ENCODE data around the gene CD5L. TPM values are rescaled to one million over a fixed set of nuclear protein-coding genes. Genes with fewer than 3 reads are reported as not detected.

CD5L gene
- total RNA-seq, 1 experiment from 2014 or later = not detected

DNA sequence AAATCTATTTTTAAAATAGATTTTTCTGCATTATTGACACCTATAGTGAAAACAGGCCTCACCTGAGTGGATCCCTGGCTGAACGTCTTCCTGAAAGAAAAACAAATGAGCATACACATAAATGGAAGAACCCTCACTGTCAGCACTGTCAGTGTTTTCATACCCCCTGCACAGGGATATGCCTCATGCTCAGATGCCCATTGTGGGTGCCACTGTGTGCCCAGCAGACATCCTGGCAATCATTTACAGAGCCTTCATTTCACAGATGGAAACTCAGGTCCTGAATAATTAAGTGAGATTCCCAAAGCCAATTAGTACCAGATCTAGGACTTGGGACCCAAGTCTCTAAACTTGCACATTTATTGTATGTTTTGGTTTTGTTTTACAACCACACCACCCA is 41.6 kb downstream of the CD5L start:
- Histone ChIP-seq H3K9me3 (ENCODE audit: control insufficient read depth in 1 of 2, insufficient read depth in 1 of 2, low read depth in 1 of 2, low read length in 2 of 2) (no peaks in the 10 kb centered on the region), H3K4me1 (ENCODE audit: control insufficient read depth in 1 of 2, insufficient read depth in 2 of 2, low read length in 2 of 2) (no peaks in the 10 kb centered on the region), H2AFZ (ENCODE audit: low read depth, low read length, poor library complexity, severe bottlenecking) (no peak overlapping the region), H3K9me2 (ENCODE audit: insufficient read depth) (no peaks in the 10 kb centered on the region), H3K4me2 (ENCODE audit: low read length) (no peak overlapping the region), H3K79me2 (ENCODE audit: insufficient read depth, low read length) (no peaks in the 10 kb centered on the region), H3K27ac (ENCODE audit: low read depth, low read length) (no peak overlapping the region), H4K20me1 (ENCODE audit: insufficient read depth) (no peaks in the 10 kb centered on the region), H3K9ac (ENCODE audit: low read length) (no peak overlapping the region), H3K27me3 (ENCODE audit: insufficient read depth, low read length) (peaks cover 25% of the 10 kb centered on the region; the same call in 1 of the 2 replicates), H3K4me3 (replicated peaks in 1 of 2; ENCODE audit: low read depth in 1 of 2, low read length in 2 of 2) (no peak overlapping the region), H3K36me3 (ENCODE audit: control insufficient read depth in 1 of 2, insufficient read depth in 2 of 2, low read length in 2 of 2) (no peaks in the 10 kb centered on the region)
- RAD21 ChIA-PET (ENCODE audit: low non-redundant PET in 1 of 2, low total read pairs in 2 of 2, uncharacterized antibody in 2 of 2, unreplicated experiment in 2 of 2) = no interaction called here
- BruUV-seq (replicated peaks) = no TSS peak
- ATAC-seq (no peak), DNase-seq (ENCODE audit: low read depth, low spot score) (no peak)
- CTCF ChIA-PET = no interaction called here
- intact Hi-C loops (cut with micrococcal nuclease) = no loop called here
- TF ChIP-seq JUND (IDR thresholded peaks at IDR 0.05) = no peak
- no peak for TF ChIP-seq POLR2AphosphoS5 (IDR thresholded peaks at IDR 0.05; ENCODE audit: low read depth, low read length)
- no peak for TF ChIP-seq POLR2A (IDR thresholded peaks at IDR 0.05; ENCODE audit: borderline replicate concordance, extremely low read depth, insufficient read depth, insufficient read length)
- no peak for TF ChIP-seq SIN3A (IDR thresholded peaks at IDR 0.05; ENCODE audit: low read depth)
- TF ChIP-seq, protein P1, sequence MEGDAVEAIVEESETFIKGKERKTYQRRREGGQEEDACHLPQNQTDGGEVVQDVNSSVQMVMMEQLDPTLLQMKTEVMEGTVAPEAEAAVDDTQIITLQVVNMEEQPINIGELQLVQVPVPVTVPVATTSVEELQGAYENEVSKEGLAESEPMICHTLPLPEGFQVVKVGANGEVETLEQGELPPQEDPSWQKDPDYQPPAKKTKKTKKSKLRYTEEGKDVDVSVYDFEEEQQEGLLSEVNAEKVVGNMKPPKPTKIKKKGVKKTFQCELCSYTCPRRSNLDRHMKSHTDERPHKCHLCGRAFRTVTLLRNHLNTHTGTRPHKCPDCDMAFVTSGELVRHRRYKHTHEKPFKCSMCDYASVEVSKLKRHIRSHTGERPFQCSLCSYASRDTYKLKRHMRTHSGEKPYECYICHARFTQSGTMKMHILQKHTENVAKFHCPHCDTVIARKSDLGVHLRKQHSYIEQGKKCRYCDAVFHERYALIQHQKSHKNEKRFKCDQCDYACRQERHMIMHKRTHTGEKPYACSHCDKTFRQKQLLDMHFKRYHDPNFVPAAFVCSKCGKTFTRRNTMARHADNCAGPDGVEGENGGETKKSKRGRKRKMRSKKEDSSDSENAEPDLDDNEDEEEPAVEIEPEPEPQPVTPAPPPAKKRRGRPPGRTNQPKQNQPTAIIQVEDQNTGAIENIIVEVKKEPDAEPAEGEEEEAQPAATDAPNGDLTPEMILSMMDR (IDR thresholded peaks at IDR 0.05 in 2 of 3, conservative IDR thresholded peaks at IDR 0.05 in 1 of 3; ENCODE audit: borderline replicate concordance in 1 of 3, insufficient read depth in 1 of 3, low read depth in 2 of 3, low read length in 2 of 3) = no peak
- TF ChIP-seq CBX3 (IDR thresholded peaks at IDR 0.05; ENCODE audit: low read depth) = no peak
- TF ChIP-seq FOSL1 (IDR thresholded peaks at IDR 0.05; ENCODE audit: low read depth) = no peak
- TF ChIP-seq ELF1 (IDR thresholded peaks at IDR 0.05; ENCODE audit: borderline replicate concordance, low read depth) = no peak
- TF ChIP-seq, protein P2, sequence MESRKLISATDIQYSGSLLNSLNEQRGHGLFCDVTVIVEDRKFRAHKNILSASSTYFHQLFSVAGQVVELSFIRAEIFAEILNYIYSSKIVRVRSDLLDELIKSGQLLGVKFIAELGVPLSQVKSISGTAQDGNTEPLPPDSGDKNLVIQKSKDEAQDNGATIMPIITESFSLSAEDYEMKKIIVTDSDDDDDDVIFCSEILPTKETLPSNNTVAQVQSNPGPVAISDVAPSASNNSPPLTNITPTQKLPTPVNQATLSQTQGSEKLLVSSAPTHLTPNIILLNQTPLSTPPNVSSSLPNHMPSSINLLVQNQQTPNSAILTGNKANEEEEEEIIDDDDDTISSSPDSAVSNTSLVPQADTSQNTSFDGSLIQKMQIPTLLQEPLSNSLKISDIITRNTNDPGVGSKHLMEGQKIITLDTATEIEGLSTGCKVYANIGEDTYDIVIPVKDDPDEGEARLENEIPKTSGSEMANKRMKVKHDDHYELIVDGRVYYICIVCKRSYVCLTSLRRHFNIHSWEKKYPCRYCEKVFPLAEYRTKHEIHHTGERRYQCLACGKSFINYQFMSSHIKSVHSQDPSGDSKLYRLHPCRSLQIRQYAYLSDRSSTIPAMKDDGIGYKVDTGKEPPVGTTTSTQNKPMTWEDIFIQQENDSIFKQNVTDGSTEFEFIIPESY (IDR thresholded peaks at IDR 0.05; ENCODE audit: extremely low read depth, insufficient replicate concordance, low read length) = no peak
- no peak for TF ChIP-seq EZH2 (IDR thresholded peaks at IDR 0.05)
- TF ChIP-seq, protein P3, sequence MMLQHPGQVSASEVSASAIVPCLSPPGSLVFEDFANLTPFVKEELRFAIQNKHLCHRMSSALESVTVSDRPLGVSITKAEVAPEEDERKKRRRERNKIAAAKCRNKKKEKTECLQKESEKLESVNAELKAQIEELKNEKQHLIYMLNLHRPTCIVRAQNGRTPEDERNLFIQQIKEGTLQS (IDR thresholded peaks at IDR 0.05) = no peak
- no peak for TF ChIP-seq EGR1 (IDR thresholded peaks at IDR 0.05; ENCODE audit: low read depth)
- TF ChIP-seq ZNF274 (IDR thresholded peaks at IDR 0.05; ENCODE audit: low read depth, low read length) = no peak
- TF ChIP-seq, protein P4, sequence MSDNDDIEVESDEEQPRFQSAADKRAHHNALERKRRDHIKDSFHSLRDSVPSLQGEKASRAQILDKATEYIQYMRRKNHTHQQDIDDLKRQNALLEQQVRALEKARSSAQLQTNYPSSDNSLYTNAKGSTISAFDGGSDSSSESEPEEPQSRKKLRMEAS (IDR thresholded peaks at IDR 0.05) = no peak
- TF ChIP-seq, protein P5, sequence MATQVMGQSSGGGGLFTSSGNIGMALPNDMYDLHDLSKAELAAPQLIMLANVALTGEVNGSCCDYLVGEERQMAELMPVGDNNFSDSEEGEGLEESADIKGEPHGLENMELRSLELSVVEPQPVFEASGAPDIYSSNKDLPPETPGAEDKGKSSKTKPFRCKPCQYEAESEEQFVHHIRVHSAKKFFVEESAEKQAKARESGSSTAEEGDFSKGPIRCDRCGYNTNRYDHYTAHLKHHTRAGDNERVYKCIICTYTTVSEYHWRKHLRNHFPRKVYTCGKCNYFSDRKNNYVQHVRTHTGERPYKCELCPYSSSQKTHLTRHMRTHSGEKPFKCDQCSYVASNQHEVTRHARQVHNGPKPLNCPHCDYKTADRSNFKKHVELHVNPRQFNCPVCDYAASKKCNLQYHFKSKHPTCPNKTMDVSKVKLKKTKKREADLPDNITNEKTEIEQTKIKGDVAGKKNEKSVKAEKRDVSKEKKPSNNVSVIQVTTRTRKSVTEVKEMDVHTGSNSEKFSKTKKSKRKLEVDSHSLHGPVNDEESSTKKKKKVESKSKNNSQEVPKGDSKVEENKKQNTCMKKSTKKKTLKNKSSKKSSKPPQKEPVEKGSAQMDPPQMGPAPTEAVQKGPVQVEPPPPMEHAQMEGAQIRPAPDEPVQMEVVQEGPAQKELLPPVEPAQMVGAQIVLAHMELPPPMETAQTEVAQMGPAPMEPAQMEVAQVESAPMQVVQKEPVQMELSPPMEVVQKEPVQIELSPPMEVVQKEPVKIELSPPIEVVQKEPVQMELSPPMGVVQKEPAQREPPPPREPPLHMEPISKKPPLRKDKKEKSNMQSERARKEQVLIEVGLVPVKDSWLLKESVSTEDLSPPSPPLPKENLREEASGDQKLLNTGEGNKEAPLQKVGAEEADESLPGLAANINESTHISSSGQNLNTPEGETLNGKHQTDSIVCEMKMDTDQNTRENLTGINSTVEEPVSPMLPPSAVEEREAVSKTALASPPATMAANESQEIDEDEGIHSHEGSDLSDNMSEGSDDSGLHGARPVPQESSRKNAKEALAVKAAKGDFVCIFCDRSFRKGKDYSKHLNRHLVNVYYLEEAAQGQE (IDR thresholded peaks at IDR 0.05; ENCODE audit: low read depth) = no peak
- POLR2A ChIA-PET = no interaction called here

Data from HCT116 (cell line).